ENCODE data around the gene WAS. TPM values are rescaled to one million over a fixed set of nuclear protein-coding genes. Genes with fewer than 3 reads are reported as not detected.

The WAS gene
- total and polyA plus RNA-seq, 2 donors (not counting 1 experiment from before 2014, with no cell fraction given): 88.7 to 98.0 TPM

GRCh38 chrX:48705871-48706270 is 22.3 kb downstream of the WAS start:
- ChIA-PET POLR2A (no interaction called here), CTCF (no interaction called here)
- DNase-seq: no peak
- no peak overlapping the region for H2AFZ ChIP-seq (ENCODE audit: insufficient read depth, low read depth, low read length, poor library complexity, severe bottlenecking)
- no peak overlapping the region for H3K27ac ChIP-seq (ENCODE audit: low read length in 2 of 2)
- H3K4me2 ChIP-seq (replicated peaks; ENCODE audit: low read depth, low read length, poor library complexity, severe bottlenecking): no peak overlapping the region
- no peaks in the 10 kb centered on the region for H3K9me3 Mint-ChIP-seq (ENCODE audit: insufficient read depth)
- no peak for TF ChIP-seq EZH2 (IDR thresholded peaks at IDR 0.05; ENCODE audit: borderline replicate concordance, insufficient read depth, low read depth, low read length, poor library complexity, severe bottlenecking)
- no peak for TF ChIP-seq CTCF (IDR thresholded peaks at IDR 0.05)
- no peaks in the 10 kb centered on the region for H3K27me3 Mint-ChIP-seq
- peaks cover 0 to 10% of the 10 kb centered on the region in 2 donors for H3K4me1 ChIP-seq (ENCODE audit: control insufficient read depth in 2 of 2, insufficient read depth in 2 of 2, low read length in 2 of 2)
- H3K27ac Mint-ChIP-seq: no peak overlapping the region
- H3K4me3 ChIP-seq (ENCODE audit: control extremely low read depth in 1 of 5, extremely low read depth in 1 of 5, insufficient read depth in 1 of 5, low read depth in 2 of 5, low read length in 4 of 5): no peak overlapping the region
- H3K27me3 ChIP-seq (replicated peaks in 1 of 4; ENCODE audit: control extremely low read depth in 1 of 4, control insufficient read depth in 3 of 4, insufficient read depth in 4 of 4, low read length in 3 of 4): no peaks in the 10 kb centered on the region
- H3K36me3 ChIP-seq (replicated peaks in 1 of 2; ENCODE audit: control extremely low read depth in 1 of 2, control insufficient read depth in 1 of 2, extremely low read depth in 1 of 2, insufficient read depth in 2 of 2, low read length in 1 of 2): peaks cover 0 to 11% of the 10 kb centered on the region in 2 experiments
- intact Hi-C loops (cut with micrococcal nuclease): no loop called here
- H3K9me3 ChIP-seq (ENCODE audit: control extremely low read depth in 1 of 3, control insufficient read depth in 2 of 3, insufficient read depth in 1 of 3, low read length in 2 of 3): no peaks in the 10 kb centered on the region
- H3K4me3 Mint-ChIP-seq: no peak overlapping the region
- 91% methylated on average over 6 of the region's 12 CpGs for WGBS (ENCODE audit: insufficient coverage)
- H3K4me1 Mint-ChIP-seq: peaks cover 8% of the 10 kb centered on the region
- H3K9ac ChIP-seq (ENCODE audit: low read length): no peak overlapping the region
- no peak for ATAC-seq (ENCODE audit: low read depth)
- no peaks in the 10 kb centered on the region for H4K20me1 ChIP-seq (ENCODE audit: control insufficient read depth, insufficient read depth, low read length, poor library complexity, severe bottlenecking)
- H3K79me2 ChIP-seq (ENCODE audit: control insufficient read depth, insufficient read depth, low read length): no peaks in the 10 kb centered on the region

GRCh38 chrX:48709522-48710112 is 26.0 kb downstream of the WAS start:
- no peak overlapping the region for H3K4me3 Mint-ChIP-seq
- no peak overlapping the region for H3K27ac Mint-ChIP-seq
- TF ChIP-seq CTCF (IDR thresholded peaks at IDR 0.05): no peak
- no peak for TF ChIP-seq EZH2 (IDR thresholded peaks at IDR 0.05; ENCODE audit: borderline replicate concordance, insufficient read depth, low read depth, low read length, poor library complexity, severe bottlenecking)
- intact Hi-C loops (cut with micrococcal nuclease): no loop called here
- WGBS (ENCODE audit: insufficient coverage): 100% methylated on average over 7 of the region's 7 CpGs
- H3K27me3 Mint-ChIP-seq: no peaks in the 10 kb centered on the region
- no peak overlapping the region for H2AFZ ChIP-seq (ENCODE audit: insufficient read depth, low read depth, low read length, poor library complexity, severe bottlenecking)
- H4K20me1 ChIP-seq (ENCODE audit: control insufficient read depth, insufficient read depth, low read length, poor library complexity, severe bottlenecking): no peaks in the 10 kb centered on the region
- H3K27me3 ChIP-seq (replicated peaks in 1 of 4; ENCODE audit: control extremely low read depth in 1 of 4, control insufficient read depth in 3 of 4, insufficient read depth in 4 of 4, low read length in 3 of 4): no peaks in the 10 kb centered on the region
- H3K9ac ChIP-seq (ENCODE audit: low read length): no peak overlapping the region
- no peak overlapping the region for H3K27ac ChIP-seq (ENCODE audit: low read length in 2 of 2)
- no peaks in the 10 kb centered on the region for H3K36me3 ChIP-seq (replicated peaks in 1 of 2; ENCODE audit: control extremely low read depth in 1 of 2, control insufficient read depth in 1 of 2, extremely low read depth in 1 of 2, insufficient read depth in 2 of 2, low read length in 1 of 2)
- peaks cover 11% of the 10 kb centered on the region for H3K4me1 Mint-ChIP-seq
- no peak for ATAC-seq (ENCODE audit: low read depth)
- DNase-seq: no peak
- H3K4me3 ChIP-seq (ENCODE audit: control extremely low read depth in 1 of 5, extremely low read depth in 1 of 5, insufficient read depth in 1 of 5, low read depth in 2 of 5, low read length in 4 of 5): no peak overlapping the region
- H3K9me3 Mint-ChIP-seq (ENCODE audit: insufficient read depth): no peaks in the 10 kb centered on the region
- H3K4me2 ChIP-seq (replicated peaks; ENCODE audit: low read depth, low read length, poor library complexity, severe bottlenecking): no peak overlapping the region
- POLR2A ChIA-PET: no interaction called here
- H3K4me1 ChIP-seq (ENCODE audit: control insufficient read depth in 2 of 2, insufficient read depth in 2 of 2, low read length in 2 of 2): peaks cover 0 to 10% of the 10 kb centered on the region in 2 donors
- CTCF ChIA-PET: no interaction called here
- H3K79me2 ChIP-seq (ENCODE audit: control insufficient read depth, insufficient read depth, low read length): no peaks in the 10 kb centered on the region
- no peaks in the 10 kb centered on the region for H3K9me3 ChIP-seq (ENCODE audit: control extremely low read depth in 1 of 3, control insufficient read depth in 2 of 3, insufficient read depth in 1 of 3, low read length in 2 of 3)

Measured in B cell (primary cell).